Cardiac fibroblast (primary cell): Measurements from ENCODE around the gene KCTD15.

Experiments used
- DNase-seq, 2 donors: peaks; one replicate each; pipeline versions ENCODE4 v3.0.0 to v3.0.0-alpha.2; 2010; ENCODE audit warnings: low read depth in 2 of 2
- H3K4me3 ChIP-seq, 2 donors: replicated peaks in 1 of 2; 1 replicate in 1 of 2; 2 replicates in 1 of 2; pipeline ENCODE4 v1.5.1; 2011; ENCODE audit warnings: low read depth in 2 of 2, low read length in 2 of 2, mild to moderate bottlenecking in 2 of 2, moderate library complexity in 1 of 2
- CTCF ChIP-seq: IDR thresholded peaks from one replicate; pipeline ENCODE4 v1.5.1; 2011; ENCODE audit warnings: low read depth, mild to moderate bottlenecking, low read length, inconsistent platforms

The KCTD15 gene

GRCh38 chr19:33770107-33770506 lies 26.6 kb upstream of the KCTD15 start:
- no peak for DNase-seq
- no peak overlapping the region for H3K4me3 ChIP-seq
- no peak for TF ChIP-seq CTCF

GRCh38 chr19:33771384-33772101 lies 25.1 kb upstream of the KCTD15 start:
- peak; percentile 88 for TF ChIP-seq CTCF
- DNase-seq: peak; percentile 72 to 73
- no peak overlapping the region for H3K4me3 ChIP-seq

GRCh38 chr19:33772102-33772857 lies 24.4 kb upstream of the KCTD15 start:
- no peak overlapping the region for H3K4me3 ChIP-seq
- DNase-seq: no peak
- no peak for TF ChIP-seq CTCF

- DNase-seq: no peak
- no peak overlapping the region for H3K4me3 ChIP-seq
- TF ChIP-seq CTCF: no peak
These were observed 23.9 kb upstream of the KCTD15 start for GRCh38 chr19:33772858-33773180.

GRCh38 chr19:33773704-33774624 lies 22.7 kb upstream of the KCTD15 start:
- no peak for TF ChIP-seq CTCF
- H3K4me3 ChIP-seq: no peak overlapping the region
- DNase-seq: no peak

GRCh38 chr19:33774751-33775150 lies 21.9 kb upstream of the KCTD15 start:
- no peak for DNase-seq
- H3K4me3 ChIP-seq: no peak overlapping the region
- no peak for TF ChIP-seq CTCF
